GM23248 (cell line): ENCODE measurements around the gene PLEKHJ1. TPM values are rescaled to one million over a fixed set of nuclear protein-coding genes. Genes with fewer than 3 reads are reported as not detected.

ENCODE experiments used
- DNase-seq: peaks from one replicate; pipeline ENCODE4 v3.0.0-alpha.2; 2015
- H2AFZ ChIP-seq: fragments of 200-600 bp; sonication (generic); 2 replicates; pipeline ENCODE4 v1.6.1; 2016; ENCODE audit warnings: antibody characterized with exemption
- H3F3A ChIP-seq: fragments of 200-600 bp; sonication (generic); 2 replicates; pipeline ENCODE4 v1.6.1; 2016; ENCODE audit warnings: mild to moderate bottlenecking, antibody characterized with exemption, mixed run types; ENCODE audit not compliant: insufficient read depth
- H3K27ac ChIP-seq: fragments of 200-600 bp; sonication (generic); 2 replicates; pipeline ENCODE4 v1.5.1; 2016; ENCODE audit warnings: mild to moderate bottlenecking
- H3K27me3 ChIP-seq: fragments of 200-600 bp; sonication (generic); replicated peaks from 2 replicates; pipeline ENCODE4 v1.6.1; 2016; ENCODE audit warnings: mild to moderate bottlenecking; ENCODE audit not compliant: insufficient read depth
- H3K36me3 ChIP-seq: fragments of 200-600 bp; sonication (generic); 2 replicates; pipeline ENCODE4 v1.6.1; 2016; ENCODE audit warnings: low read depth, mild to moderate bottlenecking
- H3K4me1 ChIP-seq: fragments of 200-600 bp; sonication (generic); 2 replicates; pipeline ENCODE4 v1.6.1; 2016; ENCODE audit warnings: mild to moderate bottlenecking; ENCODE audit not compliant: insufficient read depth
- H3K4me2 ChIP-seq: fragments of 200-600 bp; sonication (generic); one replicate; pipeline ENCODE4 v1.6.1; 2016; ENCODE audit warnings: mild to moderate bottlenecking; ENCODE audit not compliant: unreplicated experiment
- H3K4me3 ChIP-seq: fragments of 200-600 bp; sonication (generic); 2 replicates; pipeline ENCODE4 v1.5.1; 2016; ENCODE audit warnings: mild to moderate bottlenecking
- H3K79me2 ChIP-seq: fragments of 200-600 bp; sonication (generic); 2 replicates; pipeline ENCODE4 v1.6.1; 2016; ENCODE audit warnings: mild to moderate bottlenecking; ENCODE audit not compliant: insufficient read depth
- H3K9ac ChIP-seq: fragments of 200-600 bp; sonication (generic); 2 replicates; pipeline ENCODE4 v1.6.1; 2016; ENCODE audit warnings: mild to moderate bottlenecking
- H3K9me2 ChIP-seq: fragments of 200-600 bp; sonication (generic); 2 replicates; pipeline ENCODE4 v1.6.1; 2016; ENCODE audit warnings: mixed run types, mild to moderate bottlenecking, moderate library complexity; ENCODE audit not compliant: insufficient read depth
- H3K9me3 ChIP-seq: fragments of 200-600 bp; sonication (generic); one replicate; pipeline ENCODE4 v1.6.1; 2017; ENCODE audit warnings: low read depth
- H4K20me1 ChIP-seq: fragments of 200-600 bp; sonication (generic); 2 replicates; pipeline ENCODE4 v1.6.0; 2016; ENCODE audit not compliant: insufficient read depth
- EZH2 ChIP-seq: fragments of 200-600 bp; sonication (generic); IDR thresholded peaks from 2 replicates; pipeline ENCODE4 v1.6.1; 2018; ENCODE audit warnings: antibody characterized with exemption, mild to moderate bottlenecking; ENCODE audit not compliant: insufficient read depth, poor library complexity, severe bottlenecking
- EZH2phosphoT487 ChIP-seq: fragments of 200-600 bp; sonication (generic); IDR thresholded peaks from 2 replicates; pipeline ENCODE4 v1.6.1; 2018; ENCODE audit warnings: antibody characterized with exemption, moderate library complexity, mild to moderate bottlenecking, low read depth; ENCODE audit not compliant: insufficient read depth
- WGBS, 2 experiments: methylation state at CpG; one replicate each; pipeline ENCODE4 v1.1.6; 2015 to 2017; ENCODE audit warnings: low lambda C conversion rate in 2 of 2, low coverage in 1 of 2; ENCODE audit errors: missing lambda C conversion rate in 2 of 2; 5-methylcytosine and 5-hydroxymethylcytosine counted together
- in situ Hi-C: fragments of 300-500 bp; cut with MboI; formaldehyde crosslinking; loops from 2 replicates; pipeline ENCODE4 v1.15.0; 2020
- polyA plus RNA-seq: library from polyadenylated mRNA; unstranded; fragments of >200 nt; fragmentation: Nextera tagmentation; extraction: Ambion mirVana; gene quantifications from 2 replicates; pipeline ENCODE4 v1.2.1, GENCODE V29; 2016
- total RNA-seq: library from RNA; depleted of rRNA; stranded (reverse); fragments of >200 nt; shearing (Covaris generic); gene quantifications from 2 replicates; pipeline ENCODE4 v1.2.3, GENCODE V29; 2014

The PLEKHJ1 gene
- total and polyA plus RNA-seq, 2 experiments from 2014 or later: 62.3 to 68.3 TPM

DNA sequence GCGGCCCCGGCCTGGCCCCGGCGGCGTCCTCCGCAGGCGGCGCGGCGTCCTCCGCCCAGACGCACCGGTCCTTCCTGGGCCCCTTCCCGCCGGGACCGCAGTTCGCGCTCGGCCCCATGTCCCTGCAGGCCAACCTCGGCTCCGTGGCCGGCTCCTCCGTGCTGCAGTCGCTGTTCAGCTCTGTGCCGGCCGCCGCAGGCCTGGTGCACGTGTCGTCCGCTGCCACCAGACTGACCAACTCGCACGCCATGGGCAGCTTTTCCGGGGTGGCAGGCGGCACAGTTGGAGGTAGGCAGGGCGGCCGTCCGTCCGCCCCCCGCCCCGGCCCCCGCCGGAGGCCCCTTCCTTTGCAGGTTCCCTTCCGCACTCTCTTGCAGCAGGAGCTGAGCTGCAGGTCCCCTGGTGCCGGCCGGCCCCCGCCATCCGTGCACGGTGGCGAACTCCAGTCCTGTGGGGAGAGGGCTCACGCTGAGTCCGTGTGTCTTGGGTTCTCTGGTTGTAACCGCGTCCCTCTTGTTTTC, 9.2 kb downstream of the PLEKHJ1 start:
- no peak for DNase-seq
- no peak for TF ChIP-seq EZH2
- no peak for TF ChIP-seq EZH2phosphoT487
- Histone ChIP-seq H3K9me2 (no peaks in the 10 kb centered on the region), H3F3A (peaks cover 11% of the 10 kb centered on the region; the same call in 1 of the 2 replicates), H3K4me3 (no peak overlapping the region), H3K9me3 (no peaks in the 10 kb centered on the region), H3K36me3 (peaks cover 2% of the 10 kb centered on the region; the same call in 1 of the 2 replicates), H4K20me1 (no peaks in the 10 kb centered on the region), H3K27ac (no peak overlapping the region), H3K27me3 (no peaks in the 10 kb centered on the region), H3K4me2 (no peak overlapping the region), H3K9ac (no peak overlapping the region), H3K4me1 (no peaks in the 10 kb centered on the region), H2AFZ (no peak overlapping the region), H3K79me2 (peaks cover 10% of the 10 kb centered on the region)
- in situ Hi-C loops: no loop called here
- WGBS, 2 experiments: 95 to 96% methylated on average over 29 to 53 of the region's 53 CpGs

DNA sequence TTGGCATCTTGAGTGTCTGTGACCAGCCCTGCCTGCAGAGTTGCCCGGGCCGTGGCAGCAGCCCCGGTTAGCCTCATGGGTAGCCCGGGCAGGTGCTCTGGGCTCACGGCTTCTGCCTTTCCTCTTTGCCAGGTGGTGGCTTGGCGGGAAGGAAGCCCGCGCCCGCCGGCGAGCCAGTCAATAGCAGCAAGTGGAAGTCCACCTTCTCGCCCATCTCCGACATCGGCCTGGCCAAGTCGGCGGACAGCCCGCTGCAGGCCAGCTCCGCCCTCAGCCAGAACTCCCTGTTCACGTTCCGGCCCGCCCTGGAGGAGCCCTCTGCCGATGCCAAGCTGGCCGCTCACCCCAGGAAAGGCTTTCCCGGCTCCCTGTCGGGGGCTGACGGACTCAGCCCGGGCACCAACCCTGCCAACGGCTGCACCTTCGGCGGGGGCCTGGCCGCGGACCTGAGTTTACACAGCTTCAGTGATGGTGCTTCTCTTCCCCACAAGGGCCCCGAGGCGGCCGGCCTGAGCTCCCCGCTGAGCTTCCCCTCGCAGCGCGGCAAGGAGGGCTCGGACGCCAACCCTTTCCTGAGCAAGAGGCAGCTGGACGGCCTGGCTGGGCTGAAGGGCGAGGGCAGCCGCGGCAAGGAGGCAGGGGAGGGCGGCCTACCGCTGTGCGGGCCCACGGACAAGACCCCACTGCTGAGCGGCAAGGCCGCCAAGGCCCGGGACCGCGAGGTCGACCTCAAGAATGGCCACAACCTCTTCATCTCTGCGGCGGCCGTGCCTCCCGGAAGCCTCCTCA, 9.9 kb downstream of the PLEKHJ1 start:
- WGBS, 2 experiments: 93 to 94% methylated on average over 41 to 59 of the region's 59 CpGs
- no peak overlapping the region for H2AFZ ChIP-seq
- H3K9ac ChIP-seq: no peak overlapping the region
- H3K9me2 ChIP-seq: no peaks in the 10 kb centered on the region
- peaks cover 5% of the 10 kb centered on the region; the same call in 1 of the 2 replicates for H3F3A ChIP-seq
- H3K4me1 ChIP-seq: no peaks in the 10 kb centered on the region
- peaks cover 5% of the 10 kb centered on the region; the same call in 1 of the 2 replicates for H3K79me2 ChIP-seq
- H3K4me2 ChIP-seq: no peak overlapping the region
- DNase-seq: no peak
- peaks cover 2% of the 10 kb centered on the region; the same call in 1 of the 2 replicates for H3K36me3 ChIP-seq
- no peak for TF ChIP-seq EZH2
- no peak for TF ChIP-seq EZH2phosphoT487
- no peak overlapping the region for H3K27ac ChIP-seq
- no peaks in the 10 kb centered on the region for H4K20me1 ChIP-seq
- H3K4me3 ChIP-seq: no peak overlapping the region
- in situ Hi-C loops: no loop called here
- H3K9me3 ChIP-seq: no peaks in the 10 kb centered on the region
- no peaks in the 10 kb centered on the region for H3K27me3 ChIP-seq

DNA sequence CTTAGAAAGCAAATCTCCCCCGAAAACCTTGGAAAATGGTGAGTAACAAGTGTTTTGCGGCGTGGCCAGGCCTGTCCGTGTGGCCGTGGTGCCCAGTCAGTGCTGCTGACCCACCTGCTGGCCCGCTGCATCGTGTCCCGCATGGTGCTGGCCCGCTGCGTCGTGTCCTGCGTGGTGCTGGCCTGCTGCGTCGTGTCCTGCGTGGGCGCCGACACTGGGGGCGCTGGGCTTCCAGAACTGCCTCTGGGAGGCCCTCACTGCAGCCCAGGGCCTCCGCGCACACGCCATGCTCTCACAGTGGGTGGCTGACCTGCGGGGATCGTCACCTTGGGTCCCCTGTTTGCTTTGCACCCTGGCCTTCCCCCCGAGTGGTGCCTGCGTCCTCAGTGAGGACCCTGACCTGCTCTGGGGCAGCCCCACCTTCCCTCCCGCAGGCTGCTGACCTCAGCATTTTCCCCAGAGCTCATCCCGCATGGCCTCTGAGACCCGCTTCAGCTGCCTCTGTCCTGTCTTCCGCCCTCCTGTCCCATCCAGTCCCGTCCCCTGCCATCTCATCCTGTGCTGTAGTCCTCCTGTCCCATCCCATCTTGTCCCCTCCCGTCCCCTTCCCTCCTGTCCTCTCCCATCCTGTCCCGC, 10.6 kb downstream of the PLEKHJ1 start:
- H3K9me2 ChIP-seq: no peaks in the 10 kb centered on the region

DNA sequence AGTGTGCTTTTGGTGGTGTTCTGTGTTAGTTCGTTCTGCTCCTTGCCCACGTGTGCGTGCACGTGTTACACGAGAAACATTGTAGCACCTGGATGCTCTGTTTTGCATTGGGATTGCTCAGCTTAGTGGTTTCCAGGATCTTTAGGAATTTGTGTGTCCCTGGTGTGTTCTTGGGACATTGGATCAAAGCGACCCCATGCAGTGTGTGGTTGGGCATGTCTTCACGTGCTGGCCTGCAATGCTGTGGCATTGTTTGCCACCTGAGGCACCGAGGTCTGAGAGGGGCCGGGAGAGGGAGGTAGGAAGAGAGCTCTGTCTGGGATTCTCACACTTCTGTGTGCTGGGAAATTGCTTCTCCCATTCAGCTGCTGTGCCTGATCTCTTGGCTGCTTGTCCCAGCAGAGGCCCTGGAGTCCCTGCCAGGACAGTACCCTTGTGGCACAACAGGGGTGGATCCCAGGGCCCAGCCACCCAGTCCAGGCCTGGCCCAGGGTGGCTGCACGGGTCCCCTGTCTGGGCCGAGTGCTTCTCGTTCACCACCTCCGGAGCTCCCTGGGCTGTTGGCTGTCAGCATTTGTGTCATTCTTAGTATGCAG, 11.3 kb downstream of the PLEKHJ1 start:
- Histone ChIP-seq H3K4me2 (no peak overlapping the region), H3K27me3 (no peaks in the 10 kb centered on the region), H3K36me3 (peaks cover 2% of the 10 kb centered on the region; the same call in 1 of the 2 replicates), H4K20me1 (no peaks in the 10 kb centered on the region), H3K9ac (no peak overlapping the region), H3K4me1 (no peaks in the 10 kb centered on the region), H2AFZ (no peak overlapping the region), H3K27ac (no peak overlapping the region), H3F3A (no peaks in the 10 kb centered on the region), H3K4me3 (no peak overlapping the region), H3K9me2 (no peaks in the 10 kb centered on the region), H3K79me2 (peaks cover 13% of the 10 kb centered on the region; the same call in 1 of the 2 replicates), H3K9me3 (no peaks in the 10 kb centered on the region)
- DNase-seq: no peak
- WGBS, 2 experiments: 88 to 90% methylated on average over 13 of the region's 13 CpGs
- in situ Hi-C loops: no loop called here
- TF ChIP-seq EZH2phosphoT487 (no peak), EZH2 (no peak)

More for the DNA sequence above, 10.6 kb downstream of the PLEKHJ1 start:
- Histone ChIP-seq H3K27me3 (no peaks in the 10 kb centered on the region), H3K4me2 (no peak overlapping the region), H2AFZ (no peak overlapping the region), H4K20me1 (no peaks in the 10 kb centered on the region), H3K9me3 (no peaks in the 10 kb centered on the region), H3K79me2 (peaks cover 8% of the 10 kb centered on the region; the same call in 1 of the 2 replicates), H3F3A (peaks cover 4% of the 10 kb centered on the region; the same call in 1 of the 2 replicates), H3K4me3 (no peak overlapping the region), H3K36me3 (peaks cover 2% of the 10 kb centered on the region; the same call in 1 of the 2 replicates), H3K27ac (no peak overlapping the region), H3K4me1 (no peaks in the 10 kb centered on the region), H3K9ac (no peak overlapping the region)
- in situ Hi-C loops: no loop called here
- no peak for DNase-seq
- WGBS, 2 experiments: 97 to 99% methylated on average over 29 to 32 of the region's 32 CpGs
- TF ChIP-seq EZH2phosphoT487 (no peak), EZH2 (no peak)
